BE2C (cell line): Measurements from ENCODE around the gene NPY2R.

ENCODE experiments used
- DNase-seq: peaks from one replicate; pipeline ENCODE4 v3.0.0-alpha.2; 2020
- H3K27me3 ChIP-seq: fragments of 250-450 bp; sonication (Bioruptor Pico); 2 replicates; pipeline ENCODE4 v1.5.1; 2020; ENCODE audit warnings: mild to moderate bottlenecking
- H3K36me3 ChIP-seq: fragments of 250-450 bp; sonication (Bioruptor Pico); 2 replicates; pipeline ENCODE4 v1.5.1; 2020; ENCODE audit warnings: mild to moderate bottlenecking
- H3K4me1 ChIP-seq: fragments of 250-450 bp; sonication (Bioruptor Pico); 2 replicates; pipeline ENCODE4 v1.5.1; 2020
- H3K4me3 ChIP-seq: 2 replicates; pipeline ENCODE4 v1.5.1; 2011; ENCODE audit warnings: low read depth, low read length
- H3K9me3 ChIP-seq: fragments of 250-450 bp; sonication (Bioruptor Pico); 2 replicates; pipeline ENCODE4 v1.5.1; 2020
- CTCF ChIP-seq: IDR thresholded peaks from 2 replicates; pipeline ENCODE4 v1.5.1; 2012; ENCODE audit warnings: mild to moderate bottlenecking, low read depth, low read length

NPY2R gene

GRCh38 chr4:155237567-155237966 lies 29.1 kb downstream of the NPY2R start:
- no peak for TF ChIP-seq CTCF
- H3K9me3 ChIP-seq: peaks cover 3% of the 10 kb centered on the region; the same call in 1 of the 2 replicates
- H3K36me3 ChIP-seq: no peaks in the 10 kb centered on the region
- H3K27me3 ChIP-seq: no peaks in the 10 kb centered on the region
- peaks cover 10% of the 10 kb centered on the region for H3K4me1 ChIP-seq
- H3K4me3 ChIP-seq: no peak overlapping the region
- DNase-seq: no peak

GRCh38 chr4:155241225-155241624 lies 32.8 kb downstream of the NPY2R start:
- H3K27me3 ChIP-seq: no peaks in the 10 kb centered on the region
- H3K9me3 ChIP-seq: peaks cover 3% of the 10 kb centered on the region; the same call in 1 of the 2 replicates
- no peak overlapping the region for H3K4me3 ChIP-seq
- no peak for DNase-seq
- peaks cover 3% of the 10 kb centered on the region; the same call in 1 of the 2 replicates for H3K4me1 ChIP-seq
- no peaks in the 10 kb centered on the region for H3K36me3 ChIP-seq
- TF ChIP-seq CTCF: no peak

- Histone ChIP-seq H3K36me3 (no peaks in the 10 kb centered on the region), H3K4me3 (no peak overlapping the region), H3K9me3 (peaks cover 3% of the 10 kb centered on the region; the same call in 1 of the 2 replicates), H3K4me1 (peaks cover 3% of the 10 kb centered on the region; the same call in 1 of the 2 replicates), H3K27me3 (no peaks in the 10 kb centered on the region)
- DNase-seq: no peak
- TF ChIP-seq CTCF: no peak
Observed at GRCh38 chr4:155241664-155242063, 33.2 kb downstream of the NPY2R start.

GRCh38 chr4:155245105-155245504 lies 36.7 kb downstream of the NPY2R start:
- H3K4me3 ChIP-seq: no peak overlapping the region
- no peaks in the 10 kb centered on the region for H3K36me3 ChIP-seq
- H3K9me3 ChIP-seq: no peaks in the 10 kb centered on the region; the same call in 1 of the 2 replicates
- H3K27me3 ChIP-seq: no peaks in the 10 kb centered on the region
- no peak for TF ChIP-seq CTCF
- DNase-seq: no peak
- H3K4me1 ChIP-seq: peaks cover 3% of the 10 kb centered on the region; the same call in 1 of the 2 replicates

- H3K36me3 ChIP-seq: no peaks in the 10 kb centered on the region
- DNase-seq: no peak
- no peak for TF ChIP-seq CTCF
- no peak overlapping the region for H3K4me3 ChIP-seq
- H3K27me3 ChIP-seq: no peaks in the 10 kb centered on the region
- H3K9me3 ChIP-seq: no peaks in the 10 kb centered on the region
- no peaks in the 10 kb centered on the region for H3K4me1 ChIP-seq
Observed at GRCh38 chr4:155248002-155248896, 39.8 kb downstream of the NPY2R start.

- TF ChIP-seq CTCF: no peak
- no peak for DNase-seq
- no peaks in the 10 kb centered on the region for H3K27me3 ChIP-seq
- no peaks in the 10 kb centered on the region for H3K9me3 ChIP-seq
- no peaks in the 10 kb centered on the region for H3K4me1 ChIP-seq
- H3K4me3 ChIP-seq: no peak overlapping the region
- H3K36me3 ChIP-seq: no peaks in the 10 kb centered on the region
Observed at GRCh38 chr4:155249016-155249566, 40.7 kb downstream of the NPY2R start.
